CD14-positive monocyte (primary cell): Measurements from ENCODE around the gene EEF1G. TPM values are rescaled to one million over a fixed set of nuclear protein-coding genes. Genes with fewer than 3 reads are reported as not detected.

Source experiments
- DNase-seq, 3 donors: peaks; one replicate each; pipeline ENCODE4 v3.0.0-alpha.2; 2011 to 2022
- H2AFZ ChIP-seq: 2 replicates; pipeline ENCODE4 v1.6.0; 2012; ENCODE audit warnings: mild to moderate bottlenecking, low read depth, low read length, inconsistent platforms; ENCODE audit not compliant: insufficient read depth, poor library complexity, severe bottlenecking
- H3K27ac ChIP-seq, 2 donors: 1 replicate in 1 of 2; 2 replicates in 1 of 2; pipeline ENCODE4 v1.5.1; 2012 to 2013; ENCODE audit warnings: low read length in 2 of 2, control low read depth in 1 of 2, inconsistent platforms in 1 of 2, low read depth in 1 of 2, mild to moderate bottlenecking in 1 of 2
- H3K27me3 ChIP-seq, 2 donors: one replicate each; pipeline versions ENCODE4 v1.6.0 to v1.6.1; 2011 to 2013; ENCODE audit warnings: low read length in 2 of 2; ENCODE audit not compliant: control insufficient read depth in 2 of 2, insufficient read depth in 2 of 2
- H3K36me3 ChIP-seq, 2 donors: replicated peaks in 1 of 2; 1 replicate in 1 of 2; 2 replicates in 1 of 2; pipeline versions ENCODE4 v1.5.1 to v1.6.1; 2012 to 2013; ENCODE audit warnings: low read length in 2 of 2, control low read depth in 1 of 2, inconsistent platforms in 1 of 2, mild to moderate bottlenecking in 1 of 2; ENCODE audit not compliant: insufficient read depth in 2 of 2, control insufficient read depth in 1 of 2
- H3K4me1 ChIP-seq, 2 donors: 1 replicate in 1 of 2; 2 replicates in 1 of 2; pipeline versions ENCODE4 v1.5.1 to v1.6.1; 2012 to 2013; ENCODE audit warnings: low read length in 2 of 2, control low read depth in 1 of 2, inconsistent platforms in 1 of 2, mild to moderate bottlenecking in 1 of 2, moderate library complexity in 1 of 2; ENCODE audit not compliant: insufficient read depth in 2 of 2, control insufficient read depth in 1 of 2
- H3K4me2 ChIP-seq: replicated peaks from 2 replicates; pipeline ENCODE3; 2012; ENCODE audit warnings: low read length, moderate library complexity, mild to moderate bottlenecking; ENCODE audit not compliant: poor library complexity, severe bottlenecking; ENCODE audit errors: extremely low read depth
- H3K4me3 ChIP-seq, 3 experiments: fragments of 200-600 bp in 1 of 3; sonication (generic) in 1 of 3; replicated peaks in 1 of 3; 1 replicate in 2 of 3; 2 replicates in 1 of 3; pipeline ENCODE4 v1.5.1; 2011 to 2013; ENCODE audit warnings: low read length in 3 of 3, mild to moderate bottlenecking in 3 of 3, control low read depth in 2 of 3, low read depth in 2 of 3, inconsistent platforms in 1 of 3, moderate library complexity in 1 of 3
- H3K79me2 ChIP-seq: 2 replicates; pipeline ENCODE4 v1.6.0; 2012; ENCODE audit warnings: mild to moderate bottlenecking, control low read depth, inconsistent platforms, low read length, moderate library complexity; ENCODE audit not compliant: insufficient read depth
- H3K9ac ChIP-seq: 2 replicates; pipeline ENCODE4 v1.6.0; 2017; ENCODE audit warnings: low read length, mild to moderate bottlenecking; ENCODE audit not compliant: insufficient read depth, poor library complexity, severe bottlenecking
- H3K9me3 ChIP-seq, 2 donors: replicated peaks in 1 of 2; 1 replicate in 1 of 2; 2 replicates in 1 of 2; pipeline versions ENCODE4 v1.5.1 to v1.6.1; 2012 to 2013; ENCODE audit warnings: low read length in 2 of 2, control low read depth in 1 of 2; ENCODE audit not compliant: control insufficient read depth in 1 of 2, insufficient read depth in 1 of 2
- H4K20me1 ChIP-seq: 2 replicates; pipeline ENCODE4 v1.6.0; 2012; ENCODE audit warnings: mild to moderate bottlenecking, low read length, control low read depth, moderate library complexity; ENCODE audit not compliant: insufficient read depth
- H3K27ac Mint-ChIP-seq, 7 donors: one replicate each; pipeline ENCODE4 v1.8.0; 2020; ENCODE audit warnings: mild to moderate bottlenecking in 7 of 7, mixed read lengths in 7 of 7, moderate library complexity in 6 of 7, inconsistent platforms in 2 of 7
- H3K27me3 Mint-ChIP-seq, 3 donors: one replicate each; pipeline ENCODE4 v1.8.0; 2021 to 2022; ENCODE audit warnings: low read depth in 3 of 3, mild to moderate bottlenecking in 3 of 3, mixed read lengths in 3 of 3, moderate library complexity in 3 of 3, inconsistent platforms in 1 of 3
- H3K36me3 Mint-ChIP-seq, 2 donors: one replicate each; pipeline ENCODE4 v1.8.0; 2020; ENCODE audit warnings: mixed read lengths in 2 of 2, inconsistent platforms in 1 of 2, mild to moderate bottlenecking in 1 of 2
- H3K4me1 Mint-ChIP-seq: one replicate; pipeline ENCODE4 v1.8.0; 2020; ENCODE audit warnings: mild to moderate bottlenecking, mixed read lengths
- H3K4me3 Mint-ChIP-seq, 2 donors: one replicate each; pipeline ENCODE4 v1.8.0; 2020; ENCODE audit warnings: mild to moderate bottlenecking in 2 of 2, mixed read lengths in 2 of 2, moderate library complexity in 1 of 2
- H3K9me3 Mint-ChIP-seq, 7 donors: one replicate each; pipeline ENCODE4 v1.8.0; 2020 to 2022; ENCODE audit warnings: mixed read lengths in 7 of 7, mild to moderate bottlenecking in 6 of 7, moderate library complexity in 6 of 7, inconsistent platforms in 2 of 7
- CTCF ChIP-seq: fragments of 200-600 bp; IDR thresholded peaks from one replicate; pipeline ENCODE4 v1.8.0; 2022; ENCODE audit warnings: antibody characterized with exemption, mild to moderate bottlenecking
- WGBS: methylation state at CpG from one replicate; pipeline ENCODE4 v1.1.5; 2013; ENCODE audit warnings: missing lambda C conversion rate; ENCODE audit not compliant: insufficient coverage; 5-methylcytosine and 5-hydroxymethylcytosine counted together
- intact Hi-C, 2 donors: fragments of 100-400 bp; cut with micrococcal nuclease; formaldehyde crosslinking; loops; one replicate each; pipeline versions ENCODE4 v1.15.0 to v1.15.1; 2023
- polyA plus RNA-seq, 3 donors: library from polyadenylated mRNA; depleted of rRNA in 1 of 3; unstranded in 2 of 3; stranded (reverse) in 1 of 3; fragments of 300-500 nt in 2 of 3; fragments of >200 nt in 1 of 3; fragmentation: Illumina TruSeq in 2 of 3; gene quantifications; 1 replicate in 2 of 3; 2 replicates in 1 of 3; pipeline ENCODE4 v1.2.3, GENCODE V29; 2012 to 2021

EEF1G gene
- polyA plus RNA-seq, 3 donors: 490 to 603 (median 491) TPM

GRCh38 chr11:62535802-62536201, 37.9 kb downstream of the EEF1G start:
- H3K9ac ChIP-seq: no peak overlapping the region
- no peak for DNase-seq
- peaks cover 100% of the 10 kb centered on the region for H3K79me2 ChIP-seq
- peaks cover 28% of the 10 kb centered on the region for H3K4me1 Mint-ChIP-seq
- H3K4me2 ChIP-seq: no peak overlapping the region
- H3K9me3 Mint-ChIP-seq: peaks cover 0 to 3% (median 0%) of the 10 kb centered on the region in 7 donors
- no peak overlapping the region for H3K27ac ChIP-seq
- H3K27me3 ChIP-seq: no peaks in the 10 kb centered on the region
- peak overlapping the region in 2 of 7 donors; percentile 41 to 53 for H3K27ac Mint-ChIP-seq
- H3K9me3 ChIP-seq: no peaks in the 10 kb centered on the region
- H3K4me3 ChIP-seq: no peak overlapping the region
- intact Hi-C loops: no loop called here
- H3K4me3 Mint-ChIP-seq: no peak overlapping the region
- peaks cover 69% of the 10 kb centered on the region in 2 donors for H3K36me3 ChIP-seq
- WGBS: 98% methylated on average over 8 of the region's 12 CpGs
- H3K4me1 ChIP-seq: peaks cover 28 to 31% of the 10 kb centered on the region in 2 donors
- H3K27me3 Mint-ChIP-seq: peaks cover 0 to 3% (median 0%) of the 10 kb centered on the region in 3 donors
- no peak for TF ChIP-seq CTCF
- H4K20me1 ChIP-seq: peaks cover 100% of the 10 kb centered on the region
- H3K36me3 Mint-ChIP-seq: peaks cover 65 to 90% of the 10 kb centered on the region in 2 donors
- no peak overlapping the region for H2AFZ ChIP-seq

- H4K20me1 ChIP-seq: peaks cover 100% of the 10 kb centered on the region
- H3K4me3 ChIP-seq: no peak overlapping the region
- H3K27ac ChIP-seq: peak overlapping the region in 1 of 2 donors; percentile 18
- H3K4me1 ChIP-seq: peaks cover 19 to 22% of the 10 kb centered on the region in 2 donors
- no peaks in the 10 kb centered on the region for H3K9me3 ChIP-seq
- Mint-ChIP-seq H3K9me3 (peaks cover 0 to 3% (median 0%) of the 10 kb centered on the region in 7 donors), H3K4me1 (peaks cover 21% of the 10 kb centered on the region), H3K4me3 (no peak overlapping the region), H3K27ac (peak overlapping the region in 2 of 7 donors; percentile 7 to 48), H3K36me3 (peaks cover 73 to 95% of the 10 kb centered on the region in 2 donors), H3K27me3 (peaks cover 0 to 5% (median 0%) of the 10 kb centered on the region in 3 donors)
- no peak for DNase-seq
- TF ChIP-seq CTCF: no peak
- H2AFZ ChIP-seq: no peak overlapping the region
- H3K4me2 ChIP-seq: no peak overlapping the region
- H3K36me3 ChIP-seq: peaks cover 77 to 78% of the 10 kb centered on the region in 2 donors
- intact Hi-C loops: loop anchor here in 1 of 2 donors (5.0 kb wide), 1 partner anchor 32 kb away; no protein-coding TSS in a partner anchor
- 97% methylated on average over 10 of the region's 19 CpGs for WGBS
- no peaks in the 10 kb centered on the region for H3K27me3 ChIP-seq
- H3K79me2 ChIP-seq: peaks cover 100% of the 10 kb centered on the region
- H3K9ac ChIP-seq: no peak overlapping the region
These were observed 38.7 kb downstream of the EEF1G start for GRCh38 chr11:62534779-62535545.
